GM23338 (cell line): Measurements from ENCODE around the gene GNAO1. TPM values are rescaled to one million over a fixed set of nuclear protein-coding genes. Genes with fewer than 3 reads are reported as not detected.

Experiments used
- microRNA-seq: library from miRNA; unstranded; fragments of <30 nt; microRNA quantifications from one replicate; pipeline ENCODE4, GENCODE V29; 2017
- polyA plus RNA-seq: library from polyadenylated mRNA; unstranded; fragments of >200 nt; fragmentation: Nextera tagmentation; extraction: Ambion mirVana; gene quantifications from 2 replicates; pipeline ENCODE4 v1.2.1, GENCODE V29; 2016
- small RNA-seq: library from RNA; depleted of rRNA; stranded (forward); fragments of <200 nt; gene quantifications from one replicate; pipeline ENCODE3, GENCODE V24; 2014; ENCODE audit warnings: low replicate concordance
- total RNA-seq: library from RNA; depleted of rRNA; stranded (reverse); fragments of >200 nt; shearing (Covaris generic); gene quantifications from 2 replicates; pipeline ENCODE4 v1.2.3, GENCODE V29; 2014; rRNA removed

Gene GNAO1
- total and polyA plus RNA-seq, 2 experiments from 2014 or later = 6.5 to 24.8 TPM

Small RNA genes within 50 kb of the gene (microRNA-seq; reads per million reads assigned to microRNA genes)
- gene MIR3935 = not detected

Small RNA genes within 50 kb of the gene (small RNA-seq; reads per million reads assigned to genes)
- not detected for gene MIR3935

Other genes with a start within 250 kb of the GNAO1 start
- 41.1 and 52.9 TPM in 2 replicates for gene AMFR, start 234.1 kb downstream of the GNAO1 start, total RNA-seq
- gene AMFR, start 234.1 kb downstream of the GNAO1 start, polyA plus RNA-seq = 9.0 and 10.7 TPM in 2 replicates